ENCODE results near the gene TEX11. TPM values are rescaled to one million over a fixed set of nuclear protein-coding genes. Genes with fewer than 3 reads are reported as not detected.

TEX11 gene
- total RNA-seq, 1 donor from 2014 or later = not detected

GRCh38 chrX:70774223-70774622 lies 134.3 kb downstream of the TEX11 start:
- DNase-seq (ENCODE audit: low read depth) = no peak
- H3K9me3 Mint-ChIP-seq (ENCODE audit: unreplicated experiment) = no peaks in the 10 kb centered on the region
- TF ChIP-seq EZH2 (IDR thresholded peaks at IDR 0.05; ENCODE audit: insufficient read depth, low read length) = no peak
- TF ChIP-seq CTCF (IDR thresholded peaks at IDR 0.05; ENCODE audit: insufficient read depth, low read depth, low read length) = no peak
- H3K4me1 Mint-ChIP-seq (ENCODE audit: low read depth, unreplicated experiment) = no peaks in the 10 kb centered on the region
- H3K27me3 ChIP-seq (ENCODE audit: insufficient read depth, low read length) = no peaks in the 10 kb centered on the region
- no peaks in the 10 kb centered on the region for H3K27me3 Mint-ChIP-seq (ENCODE audit: low read depth, unreplicated experiment)
- no peak overlapping the region for H2AFZ ChIP-seq (ENCODE audit: low read depth, low read length)
- no peak overlapping the region for H3K4me2 ChIP-seq (ENCODE audit: low read length)
- H3K9ac ChIP-seq (ENCODE audit: low read length) = no peak overlapping the region
- no peaks in the 10 kb centered on the region for H3K9me3 ChIP-seq (ENCODE audit: insufficient read depth, low read depth, low read length)
- no peaks in the 10 kb centered on the region for H3K79me2 ChIP-seq (ENCODE audit: insufficient read depth, low read length)
- H3K4me1 ChIP-seq (ENCODE audit: insufficient read depth, low read length) = no peaks in the 10 kb centered on the region
- no peaks in the 10 kb centered on the region for H3K36me3 ChIP-seq (ENCODE audit: insufficient read depth, low read length)
- no peak overlapping the region for H3K4me3 Mint-ChIP-seq (ENCODE audit: unreplicated experiment)
- H3K27ac Mint-ChIP-seq (ENCODE audit: unreplicated experiment) = no peak overlapping the region
- peak; percentile 82 for FAIRE-seq
- no peak overlapping the region for H3K27ac ChIP-seq (ENCODE audit: low read depth, low read length)
- H3K4me3 ChIP-seq (ENCODE audit: insufficient read depth, low read depth, low read length) = no peak overlapping the region
- H3K36me3 Mint-ChIP-seq (ENCODE audit: low read depth, unreplicated experiment) = no peaks in the 10 kb centered on the region
- no peaks in the 10 kb centered on the region for H4K20me1 ChIP-seq (ENCODE audit: insufficient read depth, low read length)

- no peaks in the 10 kb centered on the region for H4K20me1 ChIP-seq (ENCODE audit: insufficient read depth, low read length)
- no peak overlapping the region for H3K4me2 ChIP-seq (ENCODE audit: low read length)
- no peak for TF ChIP-seq EZH2 (IDR thresholded peaks at IDR 0.05; ENCODE audit: insufficient read depth, low read length)
- peak; percentile 33 for TF ChIP-seq CTCF (IDR thresholded peaks at IDR 0.05; ENCODE audit: insufficient read depth, low read depth, low read length)
- Mint-ChIP-seq H3K27me3 (ENCODE audit: low read depth, unreplicated experiment) (no peaks in the 10 kb centered on the region), H3K4me3 (ENCODE audit: unreplicated experiment) (no peak overlapping the region), H3K36me3 (ENCODE audit: low read depth, unreplicated experiment) (no peaks in the 10 kb centered on the region), H3K9me3 (ENCODE audit: unreplicated experiment) (no peaks in the 10 kb centered on the region), H3K4me1 (ENCODE audit: low read depth, unreplicated experiment) (no peaks in the 10 kb centered on the region), H3K27ac (ENCODE audit: unreplicated experiment) (no peak overlapping the region)
- H3K9ac ChIP-seq (ENCODE audit: low read length) = no peak overlapping the region
- H2AFZ ChIP-seq (ENCODE audit: low read depth, low read length) = no peak overlapping the region
- H3K4me3 ChIP-seq (ENCODE audit: insufficient read depth, low read depth, low read length) = no peak overlapping the region
- H3K27me3 ChIP-seq (ENCODE audit: insufficient read depth, low read length) = no peaks in the 10 kb centered on the region
- DNase-seq (ENCODE audit: low read depth) (no peak), FAIRE-seq (peak; percentile 72)
- H3K4me1 ChIP-seq (ENCODE audit: insufficient read depth, low read length) = no peaks in the 10 kb centered on the region
- H3K9me3 ChIP-seq (ENCODE audit: insufficient read depth, low read depth, low read length) = no peaks in the 10 kb centered on the region
- no peaks in the 10 kb centered on the region for H3K79me2 ChIP-seq (ENCODE audit: insufficient read depth, low read length)
- no peaks in the 10 kb centered on the region for H3K36me3 ChIP-seq (ENCODE audit: insufficient read depth, low read length)
- no peak overlapping the region for H3K27ac ChIP-seq (ENCODE audit: low read depth, low read length)
These were observed 138.8 kb downstream of the TEX11 start for GRCh38 chrX:70769659-70770227.

GRCh38 chrX:70762285-70762684 lies 146.2 kb downstream of the TEX11 start:
- H3K27ac ChIP-seq (ENCODE audit: low read depth, low read length) = no peak overlapping the region
- H3K4me3 Mint-ChIP-seq (ENCODE audit: unreplicated experiment) = no peak overlapping the region
- FAIRE-seq (no peak), DNase-seq (ENCODE audit: low read depth) (no peak)
- H3K4me1 Mint-ChIP-seq (ENCODE audit: low read depth, unreplicated experiment) = no peaks in the 10 kb centered on the region
- no peak overlapping the region for H2AFZ ChIP-seq (ENCODE audit: low read depth, low read length)
- peaks cover 3% of the 10 kb centered on the region for H3K9me3 Mint-ChIP-seq (ENCODE audit: unreplicated experiment)
- H3K79me2 ChIP-seq (ENCODE audit: insufficient read depth, low read length) = no peaks in the 10 kb centered on the region
- H4K20me1 ChIP-seq (ENCODE audit: insufficient read depth, low read length) = no peaks in the 10 kb centered on the region
- no peaks in the 10 kb centered on the region for H3K9me3 ChIP-seq (ENCODE audit: insufficient read depth, low read depth, low read length)
- no peaks in the 10 kb centered on the region for H3K36me3 ChIP-seq (ENCODE audit: insufficient read depth, low read length)
- H3K4me3 ChIP-seq (ENCODE audit: insufficient read depth, low read depth, low read length) = no peak overlapping the region
- H3K27me3 Mint-ChIP-seq (ENCODE audit: low read depth, unreplicated experiment) = peaks cover 3% of the 10 kb centered on the region
- H3K27ac Mint-ChIP-seq (ENCODE audit: unreplicated experiment) = no peak overlapping the region
- H3K36me3 Mint-ChIP-seq (ENCODE audit: low read depth, unreplicated experiment) = no peaks in the 10 kb centered on the region
- no peaks in the 10 kb centered on the region for H3K4me1 ChIP-seq (ENCODE audit: insufficient read depth, low read length)
- no peak overlapping the region for H3K9ac ChIP-seq (ENCODE audit: low read length)
- TF ChIP-seq EZH2 (IDR thresholded peaks at IDR 0.05; ENCODE audit: insufficient read depth, low read length) = no peak
- no peak for TF ChIP-seq CTCF (IDR thresholded peaks at IDR 0.05; ENCODE audit: insufficient read depth, low read depth, low read length)
- H3K27me3 ChIP-seq (ENCODE audit: insufficient read depth, low read length) = no peaks in the 10 kb centered on the region
- no peak overlapping the region for H3K4me2 ChIP-seq (ENCODE audit: low read length)

All from astrocyte (in vitro differentiated cells and primary cell).